GM18951 (cell line): Measurements from ENCODE around the gene DNAJC6.

Experiments used
- POLR2A ChIP-seq: IDR thresholded peaks from 4 replicates; pipeline ENCODE4 v1.6.1; 2011; ENCODE audit warnings: mild to moderate bottlenecking; ENCODE audit not compliant: insufficient read length, insufficient read depth; ENCODE audit errors: extremely low read depth
- in situ Hi-C: fragments of 300-500 bp; cut with MboI; formaldehyde crosslinking; loops from one replicate; pipeline ENCODE4 v1.12.0; 2022; ENCODE audit warnings: low sequenced_read_pairs, mixed read lengths, inconsistent platforms; ENCODE audit not compliant: unreplicated experiment

The DNAJC6 gene

DNA sequence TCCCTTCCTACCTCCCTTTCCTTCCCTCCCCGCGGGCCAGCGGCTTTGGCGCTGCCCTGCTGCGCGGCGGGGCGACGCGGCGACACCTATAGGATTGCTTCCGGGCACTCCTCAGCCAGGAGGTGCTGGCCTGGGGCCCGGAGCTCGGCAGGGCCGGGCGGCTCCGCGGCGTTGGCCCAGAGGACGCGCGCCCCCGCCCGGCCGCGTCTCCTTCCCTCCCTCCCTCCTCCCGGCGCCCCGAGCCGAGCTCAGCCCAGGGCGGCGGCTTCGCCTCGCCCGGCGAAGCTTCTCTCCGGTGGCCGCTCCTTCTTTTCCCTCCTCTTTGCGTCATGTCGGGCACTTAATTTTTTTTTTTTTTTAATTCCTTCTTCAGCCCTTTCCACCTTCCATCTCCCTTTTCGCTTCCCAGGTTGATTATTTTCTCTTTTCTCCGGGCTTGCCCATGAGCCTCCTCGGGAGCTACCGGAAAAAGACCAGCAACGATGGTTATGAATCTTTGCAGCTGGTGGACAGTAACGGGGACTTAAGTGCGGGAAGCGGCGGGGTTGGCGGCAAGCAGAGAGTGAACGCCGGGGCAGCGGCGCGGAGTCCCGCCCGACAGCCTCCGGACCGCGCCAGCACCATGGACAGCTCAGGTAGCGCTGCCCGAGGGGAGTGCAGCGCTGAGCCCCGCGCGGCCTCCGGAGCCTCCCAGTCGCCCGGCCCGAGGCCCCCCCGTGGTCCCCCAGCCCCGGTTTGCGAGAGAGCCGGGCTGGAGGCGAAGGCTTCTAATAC, at the start of gene DNAJC6:
DNAJC6 (plus strand) TSS at position 240 of the 774 bp plus-strand sequence; CDS start at position 443, 203 bp downstream.
- no peak for TF ChIP-seq POLR2A
- in situ Hi-C loops: no loop called here

DNA sequence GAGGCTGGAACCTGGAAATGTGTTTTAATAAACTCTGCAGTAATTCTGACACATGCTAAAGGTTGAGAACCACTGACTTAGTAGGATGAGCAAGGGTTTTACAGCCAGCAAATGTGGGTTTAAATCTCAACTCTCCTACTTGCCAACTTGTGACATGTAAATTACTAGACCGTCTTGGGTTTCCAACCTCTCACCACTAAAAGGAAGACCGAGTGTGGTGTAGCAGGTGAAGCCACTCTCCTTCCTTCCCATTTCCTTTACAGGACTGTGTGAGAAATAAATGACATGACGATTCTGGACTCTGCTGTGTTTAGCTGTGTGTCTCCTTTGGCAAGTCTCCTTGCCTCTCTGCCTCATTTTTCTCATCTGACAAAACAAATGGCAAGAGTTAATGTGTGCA, 49.5 kb upstream of the DNAJC6 start:
- TF ChIP-seq POLR2A: no peak
- in situ Hi-C loops: no loop called here

DNA sequence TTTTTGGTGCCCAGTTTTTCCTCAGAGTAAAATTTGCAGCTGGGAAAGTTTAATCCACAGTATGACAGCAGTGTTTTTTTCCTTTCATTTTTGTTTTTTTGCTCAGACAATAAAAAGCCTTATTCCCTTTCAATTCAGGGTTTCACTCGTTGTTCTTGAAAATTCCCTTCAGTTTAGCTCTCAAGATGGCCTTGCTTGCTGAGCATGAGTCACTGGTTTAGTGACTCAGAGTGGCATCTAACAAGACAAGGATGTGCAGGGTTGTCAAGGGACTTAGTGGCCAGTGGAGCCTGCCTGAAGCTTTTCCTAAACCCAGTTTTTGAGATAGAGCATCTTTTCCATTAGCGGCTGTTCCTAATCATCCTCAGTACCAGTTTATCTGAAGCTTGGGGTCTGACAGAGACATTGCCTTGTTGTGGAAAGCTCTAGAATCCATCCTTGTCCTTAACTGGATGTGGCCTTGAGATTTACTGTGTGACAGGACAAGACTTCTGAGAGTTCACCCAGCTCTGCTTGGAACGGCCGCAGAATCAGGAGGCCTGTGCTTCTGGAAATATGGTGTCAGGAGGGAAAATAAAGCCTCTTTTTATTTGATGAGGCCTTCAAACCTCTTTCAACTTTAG, 48.4 kb upstream of the DNAJC6 start:
- in situ Hi-C loops: no loop called here
- TF ChIP-seq POLR2A: no peak

DNA sequence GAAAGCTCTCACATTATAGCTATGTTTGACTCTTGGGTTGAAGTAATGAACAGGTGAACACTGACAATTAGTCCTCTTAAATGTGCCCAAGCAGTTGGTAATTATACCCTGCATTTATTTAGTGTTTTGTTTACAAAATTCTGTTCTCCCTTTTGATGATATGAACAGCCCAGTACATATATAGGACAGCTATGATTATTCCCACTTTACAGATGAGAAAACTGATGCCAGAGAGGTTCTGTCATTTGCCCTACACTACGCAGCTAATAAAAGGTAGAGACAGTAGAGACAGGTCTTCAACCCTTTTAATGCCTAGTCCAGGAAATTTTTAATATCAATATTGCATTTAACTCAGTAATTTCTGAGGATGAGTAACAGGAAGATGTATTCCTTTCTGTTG, 46.1 kb upstream of the DNAJC6 start:
- in situ Hi-C loops: no loop called here
- no peak for TF ChIP-seq POLR2A

DNA sequence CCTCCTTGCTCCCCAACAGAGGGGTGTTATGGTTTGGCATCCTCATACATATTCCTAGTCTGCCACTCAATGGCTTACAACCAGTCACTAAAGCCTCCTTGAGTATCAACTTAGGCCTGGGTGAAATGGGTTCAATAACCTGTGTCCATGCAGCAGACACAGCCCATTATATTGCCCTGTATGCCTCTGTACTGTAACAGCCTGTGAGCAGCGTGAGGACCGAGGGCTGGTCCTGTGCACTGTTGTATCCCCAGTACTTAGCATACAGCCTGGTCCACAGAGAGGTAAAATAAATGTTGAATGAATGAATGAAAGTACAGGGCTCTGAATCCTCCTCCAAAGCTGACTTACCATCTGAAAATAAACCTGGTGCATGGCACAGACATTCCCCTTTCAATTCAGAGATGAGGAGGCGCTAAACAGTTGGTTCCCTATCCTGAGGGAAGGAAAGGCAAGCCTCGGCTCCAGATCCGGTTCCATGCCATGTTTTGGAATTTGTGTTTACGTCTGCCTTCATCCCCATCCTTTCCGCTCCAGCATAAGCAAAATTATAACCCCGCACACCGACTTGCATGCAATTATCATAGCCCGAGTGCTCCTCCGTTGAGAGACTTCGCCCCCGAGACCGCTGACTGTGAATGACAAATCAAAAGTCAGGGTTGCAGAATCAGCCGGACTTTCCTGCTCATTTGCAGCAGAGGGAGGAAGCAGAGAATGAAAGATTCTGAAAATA, 45.0 kb upstream of the DNAJC6 start:
- in situ Hi-C loops: no loop called here
- TF ChIP-seq POLR2A: no peak

DNA sequence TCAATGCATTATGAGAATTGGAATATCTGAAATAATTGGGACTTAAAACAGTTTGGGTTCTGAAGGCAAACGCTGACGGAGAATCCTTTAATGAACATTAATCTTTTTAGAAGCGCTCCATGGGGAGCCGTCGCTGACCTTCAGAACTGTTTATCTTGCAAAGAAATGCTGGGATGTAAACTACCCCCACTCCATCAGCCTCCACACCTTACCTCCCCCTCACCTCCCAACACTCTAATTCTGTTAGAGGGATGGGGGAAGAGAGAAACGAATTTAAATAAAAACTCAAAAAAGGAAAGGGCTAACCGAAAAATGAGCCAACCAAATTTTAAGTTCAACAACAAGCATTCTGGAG, 44.1 kb upstream of the DNAJC6 start:
- in situ Hi-C loops: no loop called here
- no peak for TF ChIP-seq POLR2A

DNA sequence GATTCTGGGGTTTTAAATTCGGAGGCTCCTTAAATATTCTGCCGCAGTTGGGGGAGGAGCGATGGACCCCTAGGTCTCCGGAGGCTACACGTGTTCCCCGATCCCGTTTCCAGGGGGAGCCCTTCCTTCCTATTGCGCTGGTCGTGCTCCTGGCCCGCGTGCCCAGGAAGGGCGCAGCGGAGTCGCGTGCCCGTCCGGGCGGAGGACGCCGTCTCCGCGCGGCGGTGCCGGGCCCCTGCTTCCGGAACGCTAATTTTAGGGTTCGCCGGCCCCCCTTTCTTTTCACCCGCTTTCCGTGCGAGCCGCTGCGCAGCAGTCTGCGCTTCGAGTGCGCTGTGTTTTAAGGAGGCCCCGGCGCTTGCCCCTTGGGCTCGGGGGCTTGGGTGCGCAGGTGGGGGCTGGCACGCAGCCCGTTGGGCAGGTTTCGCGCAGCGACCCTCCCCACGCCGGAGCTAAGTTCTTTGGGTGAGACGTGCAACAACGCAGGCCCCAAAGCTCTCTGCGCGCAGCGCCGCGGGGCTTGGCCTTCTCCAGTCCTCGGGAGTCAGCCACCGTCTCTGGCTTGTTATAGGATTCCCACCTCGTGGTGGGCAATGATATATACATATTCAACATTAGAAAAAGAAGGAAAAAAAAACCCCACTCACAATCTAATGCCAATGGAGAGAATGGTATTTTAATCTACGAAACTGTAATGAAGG, 43.5 kb upstream of the DNAJC6 start:
- peak; percentile 14 for TF ChIP-seq POLR2A
- in situ Hi-C loops: no loop called here

DNA sequence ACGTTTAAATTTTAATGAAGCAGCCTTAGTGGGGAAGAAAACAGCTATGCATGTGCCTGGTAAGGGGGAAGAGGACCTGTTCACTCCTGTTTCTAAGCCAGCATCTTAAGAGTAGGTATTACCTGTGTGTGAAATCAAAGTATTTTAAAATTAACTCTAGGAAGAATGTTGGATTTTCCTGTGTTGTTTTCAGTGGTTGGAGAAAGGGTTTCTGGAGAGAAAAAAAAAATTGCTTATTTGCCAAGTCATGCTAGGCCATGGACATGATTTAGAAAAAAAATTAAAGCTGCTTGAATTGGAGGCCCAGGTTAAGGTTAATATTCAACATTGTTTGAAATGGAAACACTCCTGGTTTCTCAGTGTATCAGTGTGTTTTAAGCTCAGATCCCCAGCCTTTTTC, 42.9 kb upstream of the DNAJC6 start:
- in situ Hi-C loops: no loop called here
- TF ChIP-seq POLR2A: no peak

DNA sequence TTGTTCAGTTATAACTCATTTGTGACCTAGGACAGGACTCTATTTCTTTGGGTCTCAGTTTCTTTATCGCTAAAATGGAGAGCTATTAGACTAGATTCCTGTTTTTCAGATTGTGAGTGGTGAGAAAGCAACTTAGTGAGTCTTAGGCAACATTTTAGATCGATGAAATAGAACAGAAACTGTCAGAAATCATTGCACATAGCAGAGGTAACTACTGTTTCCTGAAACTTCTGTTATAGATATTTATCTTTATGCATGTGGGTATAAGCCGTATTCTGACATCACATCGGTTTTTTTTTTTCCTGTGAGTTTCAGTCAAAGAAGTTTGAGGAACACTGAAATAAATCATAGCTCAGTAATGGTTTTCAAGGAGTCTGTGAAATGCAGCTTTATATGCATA, 42.1 kb upstream of the DNAJC6 start:
- in situ Hi-C loops: no loop called here
- TF ChIP-seq POLR2A: no peak

DNA sequence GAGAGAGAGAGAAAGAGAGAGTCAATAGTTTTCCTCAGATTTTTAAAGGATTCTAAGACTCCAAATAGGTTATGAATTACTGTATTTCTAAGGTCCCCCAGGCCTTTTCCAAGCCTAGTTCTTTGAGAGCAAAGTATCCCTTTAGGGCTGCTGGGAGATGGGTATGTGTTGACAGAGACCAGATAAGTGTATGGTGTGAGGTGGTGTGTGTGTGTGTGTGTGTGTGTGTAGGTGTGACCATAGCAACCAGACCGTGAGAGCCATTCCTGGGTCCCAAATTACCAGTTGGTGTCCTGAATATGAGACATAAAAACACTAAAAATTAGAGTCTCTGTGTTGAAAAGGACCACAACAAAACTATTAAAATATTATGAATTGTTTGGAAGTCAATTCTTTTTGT, 41.7 kb upstream of the DNAJC6 start:
- TF ChIP-seq POLR2A: no peak
- in situ Hi-C loops: no loop called here

DNA sequence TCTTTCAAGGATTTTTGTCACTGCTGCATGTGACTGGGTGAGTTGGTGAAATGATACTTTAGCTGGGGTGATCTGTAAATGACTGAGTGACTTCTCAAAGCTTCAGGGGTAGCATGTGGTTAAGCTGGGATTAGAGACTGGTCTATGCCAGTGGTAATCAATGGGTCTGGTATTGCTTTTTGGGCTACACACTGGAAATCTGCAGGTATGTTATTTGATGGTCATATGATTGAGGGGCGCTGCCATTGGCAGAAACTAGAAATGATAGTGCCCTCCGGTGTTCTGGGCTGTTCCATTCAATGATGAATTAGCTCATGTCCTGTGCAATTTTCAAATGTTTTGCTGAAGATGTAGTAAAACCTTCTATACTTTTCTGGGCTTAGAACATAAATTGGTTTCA, 39.7 kb upstream of the DNAJC6 start:
- in situ Hi-C loops: no loop called here
- no peak for TF ChIP-seq POLR2A

DNA sequence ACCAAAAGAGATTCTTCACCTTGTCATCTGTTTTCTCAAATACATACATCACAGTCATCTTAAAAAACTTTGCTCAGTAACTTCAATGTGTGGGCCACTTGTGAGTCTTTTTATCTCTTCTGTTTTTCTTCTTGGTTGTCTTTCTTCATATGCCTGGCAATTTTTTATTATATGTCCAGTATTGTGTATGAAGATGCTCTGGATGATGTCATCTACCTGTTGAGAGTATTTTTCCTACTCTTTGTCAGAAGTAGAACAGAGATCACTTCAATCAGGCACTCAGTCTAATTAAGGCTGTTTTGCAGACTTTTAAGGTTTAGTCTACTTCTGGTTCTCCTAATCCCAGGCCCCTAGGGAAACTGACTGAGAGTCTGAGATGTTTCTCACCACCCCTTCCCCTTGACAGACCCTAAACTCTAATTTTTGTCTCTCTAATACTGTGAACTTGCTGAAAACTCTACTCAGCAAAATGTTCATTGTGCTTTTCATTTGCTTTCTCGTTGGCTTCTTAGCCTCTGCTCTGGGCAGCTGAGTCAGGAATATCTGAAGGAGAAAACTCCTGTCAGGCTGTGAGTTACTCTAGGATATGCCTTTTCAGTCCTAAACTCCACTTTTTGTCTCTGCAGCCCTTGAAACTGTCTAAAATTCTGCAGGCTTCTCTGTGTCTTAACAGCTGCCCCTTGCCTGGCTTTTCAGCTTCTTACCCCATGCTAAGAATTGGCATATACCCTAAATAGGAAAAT, 33.0 kb upstream of the DNAJC6 start:
- no peak for TF ChIP-seq POLR2A
- in situ Hi-C loops: no loop called here
